K562 (cell line): ENCODE results near the gene ITGAD. TPM values are rescaled to one million over a fixed set of nuclear protein-coding genes. Genes with fewer than 3 reads are reported as not detected.
A peak's percentile ranks its signal among the peaks of the same experiment; 100 is the strongest.

ENCODE experiments used
- ATAC-seq: fragments of 200-7000 bp; cut with Tn5 transposase; 3 replicates; pipeline ENCODE4 v1.9.1; 2020; ENCODE audit warnings: moderate library complexity
- Bru-seq: library from RNA; stranded (reverse); fragments of 400-500 nt; gene quantifications from one replicate; lab custom pipeline; 2021; lab: Mats Ljungman, UMichigan
- BruChase-seq, 2 experiments: library from RNA; stranded (reverse); fragments of 400-500 nt; gene quantifications; one replicate each; lab custom pipeline; 2021; lab: Mats Ljungman, UMichigan
- BruUV-seq: library from RNA; stranded (reverse); fragments of 400-500 nt; replicated peaks from 2 replicates; lab custom pipeline; 2021; lab: Mats Ljungman, UMichigan
- CTCF ChIA-PET: fragments of 300-600 bp; formaldehyde crosslinking; extraction: SDS; loops from one replicate; lab custom pipeline; 2021; ENCODE audit warnings: low intra/inter-chr PET ratio; lab: Yijun Ruan, JAX
- POLR2A ChIA-PET: fragments of 300-600, 350-650 bp; sonication (Branson Sonifier 250); formaldehyde crosslinking; extraction: SDS; loops from one replicate; lab custom pipeline; 2021; ENCODE audit warnings: antibody characterized with exemption, inconsistent platforms; lab: Yijun Ruan, JAX
- DNase-seq, 4 experiments: peaks; one replicate each; pipeline versions ENCODE4 v3.0.0 to v3.0.0-alpha.2; 2011 to 2018; ENCODE audit warnings: low spot score in 3 of 4, mixed read lengths in 3 of 4; ENCODE audit errors: extremely low read depth in 1 of 4
- FAIRE-seq: peaks from 2 replicates; lab custom pipeline; 2011; peaks lifted over from hg19 to GRCh38; lab: Jason Lieb, UNC
- H2AFZ ChIP-seq: 2 replicates; pipeline ENCODE4 v1.6.0; 2011; ENCODE audit warnings: low read depth, low read length, control low read depth, inconsistent platforms
- H3K27ac ChIP-seq: fragments of 200-600 bp; 3 replicates; pipeline ENCODE4 v1.8.0; 2011; ENCODE audit warnings: low read depth, mild to moderate bottlenecking, control low read depth, inconsistent platforms, low read length, moderate library complexity, mixed read lengths; ENCODE audit errors: extremely low read depth
- H3K27me3 ChIP-seq, 2 experiments: fragments of 300-600 bp in 1 of 2; 2 replicates in 1 of 2; 3 replicates in 1 of 2; pipeline versions ENCODE4 v1.6.0 to v1.8.0; 2011; ENCODE audit warnings: inconsistent platforms in 2 of 2, low read length in 2 of 2, mild to moderate bottlenecking in 1 of 2, mixed read lengths in 1 of 2, moderate library complexity in 1 of 2; ENCODE audit not compliant: control insufficient read depth in 2 of 2, insufficient read depth in 2 of 2
- H3K36me3 ChIP-seq: fragments of 300-600 bp; 3 replicates; pipeline ENCODE4 v1.8.0; 2011; ENCODE audit warnings: mild to moderate bottlenecking, low read length, inconsistent platforms; ENCODE audit not compliant: control insufficient read depth, insufficient read depth
- H3K4me1 ChIP-seq, 2 experiments: fragments of 200-600 bp in 1 of 2; replicated peaks in 1 of 2; 2 replicates in 1 of 2; 3 replicates in 1 of 2; pipeline versions ENCODE4 v1.5.1 to v1.8.0; 2011; ENCODE audit warnings: inconsistent platforms in 2 of 2, low read length in 2 of 2, mild to moderate bottlenecking in 1 of 2, mixed read lengths in 1 of 2, moderate library complexity in 1 of 2; ENCODE audit not compliant: control insufficient read depth in 2 of 2, insufficient read depth in 2 of 2
- H3K4me2 ChIP-seq: 2 replicates; pipeline ENCODE4 v1.6.1; 2011; ENCODE audit warnings: low read length, control low read depth, inconsistent platforms, mixed read lengths; ENCODE audit not compliant: insufficient read depth
- H3K4me3 ChIP-seq: fragments of 200-600 bp; sonication (generic), shearing (Covaris generic); 2 replicates; pipeline ENCODE4 v1.5.1; 2016; ENCODE audit warnings: control low read depth, inconsistent platforms
- H3K79me2 ChIP-seq: fragments of 200-600 bp; 3 replicates; pipeline ENCODE4 v1.8.0; 2011; ENCODE audit warnings: low read length, inconsistent platforms; ENCODE audit not compliant: control insufficient read depth, insufficient read depth
- H3K9ac ChIP-seq, 2 experiments: 2 replicates each; pipeline versions ENCODE4 v1.6.0 to v1.6.1; 2011; ENCODE audit warnings: low read depth in 2 of 2, low read length in 2 of 2, control low read depth in 1 of 2, inconsistent platforms in 1 of 2, mild to moderate bottlenecking in 1 of 2, mixed read lengths in 1 of 2; ENCODE audit not compliant: insufficient read depth in 1 of 2
- H3K9me1 ChIP-seq: one replicate; pipeline ENCODE4 v1.6.0; 2011; ENCODE audit warnings: inconsistent platforms, mild to moderate bottlenecking, low read length, moderate library complexity; ENCODE audit not compliant: control insufficient read depth, insufficient read depth
- H3K9me3 ChIP-seq: replicated peaks from 2 replicates; pipeline ENCODE4 v1.5.1; 2011; ENCODE audit warnings: low read depth, low read length, inconsistent platforms; ENCODE audit not compliant: control insufficient read depth, insufficient read depth
- H4K20me1 ChIP-seq: replicated peaks from 2 replicates; pipeline ENCODE4 v1.6.1; 2011; ENCODE audit warnings: low read length, inconsistent platforms, mixed read lengths; ENCODE audit not compliant: control insufficient read depth, insufficient read depth
- MTF1 ChIP-seq: fragments of 250-450 bp; sonication (Bioruptor Pico); IDR thresholded peaks from 2 replicates; pipeline ENCODE4 v1.9.0; 2021; ENCODE audit warnings: moderate library complexity, mild to moderate bottlenecking, inconsistent platforms, borderline replicate concordance
- RNF219 ChIP-seq: fragments of 250-450 bp; sonication (Bioruptor Pico); IDR thresholded peaks from 2 replicates; pipeline ENCODE4 v1.5.0; 2022; ENCODE audit warnings: mild to moderate bottlenecking
- SMAD2 ChIP-seq: fragments of 150-350 bp; IDR thresholded peaks from 2 replicates; pipeline ENCODE4 v1.6.1; 2014; ENCODE audit warnings: low read depth, mild to moderate bottlenecking, low read length
- SOX6 ChIP-seq: fragments of 450-650 bp; IDR thresholded peaks from 2 replicates; pipeline ENCODE4 v1.6.1; 2014; ENCODE audit warnings: mild to moderate bottlenecking
- ZNF41 ChIP-seq: fragments of 250-450 bp; sonication (Bioruptor Pico); conservative IDR thresholded peaks from 2 replicates; pipeline ENCODE4 v1.4.0; 2020; ENCODE audit warnings: mild to moderate bottlenecking
- ZNF589 ChIP-seq: fragments of 200-800 bp; sonication (Bioruptor generic); IDR thresholded peaks from 2 replicates; pipeline ENCODE4 v1.6.1; 2016; ENCODE audit warnings: low read depth, missing genetic modification characterization, missing compliant biosample characterization
- WGBS: fragments of 100-300 bp; shearing (Covaris generic); methylation state at CpG from one replicate; pipeline ENCODE4 v1.1.6; 2016; ENCODE audit warnings: low coverage, mixed read lengths; ENCODE audit not compliant: insufficient coverage; ENCODE audit errors: missing lambda C conversion rate; 5-methylcytosine and 5-hydroxymethylcytosine counted together
- in situ Hi-C: fragments of 300-500 bp; cut with MboI; formaldehyde crosslinking; loops from 4 replicates; pipeline ENCODE4 v1.15.0; 2018; ENCODE audit warnings: inconsistent platforms, mixed read lengths
- intact Hi-C: fragments of 100-400 bp; cut with micrococcal nuclease; formaldehyde crosslinking; loops from 2 replicates; pipeline ENCODE4 v1.14.2; 2022
- long read RNA-seq, 3 experiments: library from polyadenylated mRNA in 2 of 3; library from RNA in 1 of 3; unstranded in 2 of 3; stranded (forward) in 1 of 3; transcript quantifications; one replicate each; pipeline ENCODE4 v2.0.0, GENCODE V29; 2019 to 2022
- polyA minus RNA-seq, 3 experiments: library from RNA; depleted of rRNA, polyadenylated mRNA; stranded (reverse); fragments of >200 nt; gene quantifications; 2 replicates each; pipeline ENCODE4 v1.2.3, GENCODE V29; 2011
- polyA plus RNA-seq, 8 experiments: library from polyadenylated mRNA; depleted of rRNA in 4 of 8; stranded (reverse) in 5 of 8; unstranded in 3 of 8; fragments of >200 nt; fragmentation: Nextera tagmentation in 2 of 8; fragmentation: Illumina TruSeq in 1 of 8; extraction: Ambion mirVana in 2 of 8; extraction: Trizol in 1 of 8; gene quantifications; 2 replicates each; pipeline versions ENCODE4 v1.2.1 to v1.2.3, GENCODE V29; 2011 to 2014; ENCODE audit warnings: inconsistent platforms in 1 of 8, missing spikeins in 1 of 8
- total RNA-seq, 7 experiments: library from RNA; depleted of rRNA in 6 of 7; stranded (reverse); fragments of >200 nt in 6 of 7; fragmentation: Illumina TruSeq in 2 of 7; extraction: Trizol in 2 of 7; gene quantifications; 2 replicates each; pipeline versions ENCODE4 v1.2.1 to v1.2.3, GENCODE V29; 2011 to 2021; ENCODE audit warnings: low replicate concordance in 1 of 7

ITGAD gene
- total RNA-seq (2011; cell fraction: chromatin; rRNA removed; ENCODE audit: low replicate concordance), result not detected in 2 replicates
- not detected in 2 replicates for total RNA-seq (2011; cell fraction: nucleolus; rRNA removed)
- total RNA-seq (2011; cell fraction: nucleoplasm; rRNA removed), result not detected in 2 replicates
- not detected in 2 replicates for total RNA-seq (2014; rRNA removed)
- total RNA-seq (2014; rRNA removed; fragmentation: Illumina TruSeq; extraction: Trizol), result not detected in 2 replicates
- total RNA-seq (2015; rRNA removed; fragmentation: Illumina TruSeq; extraction: Trizol), result not detected in 2 replicates
- not detected in 2 replicates for total RNA-seq (2021)
- not detected in 2 replicates for polyA plus RNA-seq (2011; rRNA removed)
- polyA plus RNA-seq (2011; cell fraction: cytosol; rRNA removed), result not detected in 2 replicates
- polyA plus RNA-seq (2011; cell fraction: nucleus; rRNA removed), result not detected in 2 replicates
- polyA plus RNA-seq (2012), result not detected in 2 replicates
- polyA plus RNA-seq (2014; fragmentation: Illumina TruSeq; extraction: Trizol), result not detected in 2 replicates
- not detected for polyA plus RNA-seq (2014; fragmentation: Nextera tagmentation; extraction: Ambion mirVana)
- polyA plus RNA-seq (2014; rRNA removed), result not detected in 2 replicates
- not detected in 2 replicates for polyA minus RNA-seq (2011; rRNA and poly(A)+ RNA removed)
- polyA minus RNA-seq (2011; cell fraction: cytosol; rRNA and poly(A)+ RNA removed), result not detected in 2 replicates
- polyA minus RNA-seq (2011; cell fraction: nucleus; rRNA and poly(A)+ RNA removed), result not detected in 2 replicates
- percentile 10 among the genes with signal in this experiment for Bru-seq, nascent RNA
- not detected for BruChase-seq, experiment 1, labeled RNA remaining after a 2-hour chase
- BruChase-seq, experiment 2, labeled RNA remaining after a 6-hour chase, result not detected
- long read RNA-seq, experiment 1, result 0 reads
- long read RNA-seq, experiment 2, result 0 reads
- long read RNA-seq, experiment 3, result 0 reads

- no peak within 1 kb of the TSS for H3K4me3 ChIP-seq
- H3K27me3 ChIP-seq, result peaks cover 11 to 25% of the 10 kb centered on the region in 2 experiments; a peak in 4 of 5 replicates
- no peak within 1 kb of the TSS for H3K27ac ChIP-seq
- FAIRE-seq (no peak), DNase-seq (no peak), ATAC-seq (no peak; the same call in 2 of the 3 replicates)
- no peak within 1 kb of the TSS for H2AFZ ChIP-seq
- H3K36me3 ChIP-seq, result no peaks in the 10 kb centered on the region
- BruUV-seq, result no TSS peak
- CTCF ChIA-PET, result no interaction called here
- TF ChIP-seq RNF219 (no peak), SMAD2 (no peak), ZNF589 (CRISPR knock-in tag) (no peak), MTF1 (CRISPR knock-in tag) (no peak), ZNF41 (CRISPR knock-in tag) (no peak), SOX6 (no peak)
- H3K4me1 ChIP-seq, result peaks cover 0 to 7% of the 10 kb centered on the region in 2 experiments; a peak in 2 of 5 replicates
- H3K4me2 ChIP-seq, result no peak within 1 kb of the TSS
- no peaks in the 10 kb centered on the region for H3K79me2 ChIP-seq
- 2% methylated on average over 5 of the region's 5 CpGs for WGBS
- no peaks in the 10 kb centered on the region for H3K9me1 ChIP-seq
- intact Hi-C loops, result no loop called here
- H4K20me1 ChIP-seq, result no peaks in the 10 kb centered on the region
- in situ Hi-C loops, result no loop called here
- H3K9me3 ChIP-seq, result no peaks in the 10 kb centered on the region
- POLR2A ChIA-PET, result interaction anchor here (0.7 kb wide), 1 partner anchor 192 kb away, joined by 4 read pairs; no protein-coding TSS in a partner anchor
- peak within 1 kb of the TSS in 1 of 2 experiments; percentile 6; a peak in 1 of 4 replicates for H3K9ac ChIP-seq
These were observed at the start of gene ITGAD for GRCh38 chr16:31393056-31393455. TSS of gene ITGAD (plus strand) at chr16:31393335. CDS start at chr16:31393361, 26 bp downstream.
